CD4-positive, alpha-beta T cell treated with Interleukin-4 for 1 hour (primary cell): ENCODE measurements around the gene ERVK3-1.
"Not testable (repeated sequence)": the region's sequence is repeated elsewhere in the genome, so short reads cannot be mapped to it uniquely, and the experiment has no call there.

Experiments used
- DNase-seq, 2 donors: peaks; one replicate each; pipeline ENCODE4 v3.0.0-alpha.2; 2020 to 2022

The ERVK3-1 gene

DNA sequence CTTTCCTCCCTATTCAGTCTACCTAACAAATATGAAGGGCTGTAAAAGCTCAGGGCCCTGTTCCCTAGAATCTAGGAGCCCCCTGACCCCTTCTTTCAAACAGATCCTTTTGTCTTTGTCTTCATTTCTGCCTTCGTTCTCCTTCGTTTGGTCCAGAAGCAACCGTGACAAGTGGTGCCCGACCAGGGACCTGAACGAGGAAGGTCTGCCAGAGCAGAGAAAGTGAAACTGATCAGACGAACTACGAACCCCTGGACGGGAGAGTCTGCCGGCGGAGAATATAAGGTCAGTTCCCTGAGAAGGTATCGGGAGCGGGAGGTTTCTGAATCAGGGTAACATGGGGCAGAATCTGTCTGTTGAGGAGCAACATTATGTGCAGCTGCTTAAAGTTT, 751 bp downstream of the ERVK3-1 start:
- DNase-seq = peak in 1 of 2 donors; percentile 31

DNA sequence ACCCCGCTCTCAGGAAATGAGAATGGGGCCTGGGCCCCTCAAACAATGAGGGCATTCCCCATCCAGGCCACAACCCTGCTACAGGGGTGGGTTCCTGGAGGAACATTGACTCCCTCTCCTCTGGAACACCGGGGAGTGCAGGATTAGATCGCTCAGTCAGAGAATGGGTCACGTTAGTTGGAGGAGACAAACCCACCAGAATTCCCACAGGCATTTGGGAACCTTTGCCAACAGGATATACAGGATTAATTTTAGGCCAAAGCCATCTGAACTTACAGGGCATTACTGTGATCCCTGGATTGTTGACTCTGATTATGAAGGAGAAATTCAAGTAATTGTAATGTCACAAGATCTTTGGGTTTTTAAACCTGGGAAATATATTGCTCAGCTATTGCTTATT, 2.6 kb downstream of the ERVK3-1 start:
- no peak for DNase-seq

DNA sequence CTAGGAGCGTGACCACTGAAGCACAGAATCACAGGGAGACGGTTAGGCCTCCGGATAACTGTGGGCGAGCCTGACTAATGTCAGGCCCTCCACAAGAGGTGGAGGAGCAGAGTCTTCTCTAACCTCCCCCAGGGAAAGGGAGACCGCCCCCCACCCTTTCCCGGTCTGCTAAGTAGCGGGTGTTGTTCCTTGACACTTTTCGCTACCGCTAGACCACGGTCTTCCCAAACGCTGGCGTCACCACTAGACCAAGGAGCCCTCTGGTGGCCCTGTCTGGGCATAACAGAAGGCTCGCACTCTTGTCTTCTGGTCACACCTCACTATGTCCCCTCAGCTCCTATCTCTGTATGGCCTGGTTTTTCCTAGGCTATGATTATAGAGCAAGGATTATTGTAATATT, 5.5 kb downstream of the ERVK3-1 start:
- DNase-seq = not testable (repeated sequence)

DNA sequence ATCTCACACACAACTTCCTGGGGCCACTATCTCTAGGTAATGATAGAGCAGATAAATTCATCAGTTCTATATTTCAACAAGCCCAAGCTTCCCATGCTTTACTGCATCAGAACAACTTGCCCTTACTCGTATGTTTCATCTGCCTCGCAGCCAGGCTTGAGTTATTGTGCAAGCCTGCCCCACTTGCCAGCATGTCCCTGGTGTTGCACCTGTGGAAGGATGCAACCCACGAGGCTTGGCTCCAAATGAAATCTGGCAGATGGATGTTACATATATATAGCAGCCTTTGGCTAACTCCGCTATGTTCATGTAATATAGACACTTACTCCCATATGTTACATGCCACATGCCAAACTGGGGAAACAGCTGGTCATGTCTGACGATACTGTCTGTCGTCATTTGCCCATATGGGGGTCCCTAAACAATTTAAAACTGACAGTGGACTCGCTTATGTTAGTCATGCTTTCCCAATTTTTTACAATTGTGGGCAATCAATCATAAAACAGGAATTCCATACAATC, 6.2 kb downstream of the ERVK3-1 start:
- DNase-seq = no peak

- no peak for DNase-seq
Observed at GRCh38 chr19:58315580-58315979, 10.4 kb downstream of the ERVK3-1 start.

- no peak for DNase-seq
Observed at GRCh38 chr19:58317476-58318072, 12.4 kb downstream of the ERVK3-1 start.

GRCh38 chr19:58318297-58318696, 13.1 kb downstream of the ERVK3-1 start:
- no peak for DNase-seq

GRCh38 chr19:58319241-58319640, 14.1 kb downstream of the ERVK3-1 start:
- DNase-seq = no peak

- DNase-seq = no peak
Observed at GRCh38 chr19:58325311-58326022, 20.3 kb downstream of the ERVK3-1 start.

DNA sequence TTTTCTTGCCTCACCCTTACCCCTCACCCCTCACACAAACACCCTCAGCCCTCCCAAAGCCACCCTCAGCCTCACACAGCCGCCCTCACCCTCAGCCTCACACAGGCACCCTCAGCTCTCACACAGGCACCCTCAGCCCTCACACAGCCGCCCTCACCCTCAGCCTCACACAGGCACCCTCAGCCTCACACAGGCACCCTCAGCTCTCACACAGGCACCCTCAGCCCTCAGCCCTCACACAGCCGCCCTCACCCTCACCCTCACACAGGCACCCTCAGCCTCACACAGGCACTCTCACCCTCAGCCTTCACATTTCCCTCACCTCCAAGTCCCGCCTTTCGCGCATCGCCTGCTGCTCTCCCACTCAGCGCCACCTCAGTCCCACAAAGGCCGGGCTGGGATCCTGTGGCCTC, 21.3 kb downstream of the ERVK3-1 start:
- DNase-seq = no peak

- DNase-seq = peak; percentile 91
Observed at GRCh38 chr19:58326914-58327726, 21.9 kb downstream of the ERVK3-1 start, which contains the start of gene ZSCAN22. ZSCAN22 (plus strand) TSS chr19:58326994; CDS start chr19:58334803, 7,809 bp downstream.

- DNase-seq = peak in 1 of 2 donors; percentile 25
Observed at GRCh38 chr19:58328999-58329398, 23.8 kb downstream of the ERVK3-1 start.

DNA sequence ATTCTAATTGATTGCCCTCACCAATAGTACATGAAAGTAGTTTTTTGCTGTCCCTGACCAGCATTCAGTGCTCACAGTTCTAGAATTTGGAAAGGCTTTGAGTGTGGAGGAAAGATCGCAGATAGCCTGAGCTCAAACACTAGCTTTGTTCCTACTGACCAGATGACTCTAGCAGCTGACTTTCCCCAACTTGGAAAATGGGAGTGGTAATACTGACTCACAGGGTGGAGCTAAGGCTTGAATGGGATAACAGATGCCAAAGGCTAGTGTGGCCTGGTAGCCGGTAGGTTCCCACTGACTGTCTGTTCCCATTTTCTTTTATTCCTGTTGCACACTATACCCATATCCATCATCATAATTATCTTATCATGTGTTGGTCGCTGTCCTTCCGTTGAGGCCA, 25.3 kb downstream of the ERVK3-1 start:
- DNase-seq = no peak

GRCh38 chr19:58332697-58333096, 27.5 kb downstream of the ERVK3-1 start:
- DNase-seq = no peak

- DNase-seq = no peak
Observed at GRCh38 chr19:58334691-58335249, 29.6 kb downstream of the ERVK3-1 start.

- no peak for DNase-seq
Observed at GRCh38 chr19:58335630-58336029, 30.5 kb downstream of the ERVK3-1 start.

DNA sequence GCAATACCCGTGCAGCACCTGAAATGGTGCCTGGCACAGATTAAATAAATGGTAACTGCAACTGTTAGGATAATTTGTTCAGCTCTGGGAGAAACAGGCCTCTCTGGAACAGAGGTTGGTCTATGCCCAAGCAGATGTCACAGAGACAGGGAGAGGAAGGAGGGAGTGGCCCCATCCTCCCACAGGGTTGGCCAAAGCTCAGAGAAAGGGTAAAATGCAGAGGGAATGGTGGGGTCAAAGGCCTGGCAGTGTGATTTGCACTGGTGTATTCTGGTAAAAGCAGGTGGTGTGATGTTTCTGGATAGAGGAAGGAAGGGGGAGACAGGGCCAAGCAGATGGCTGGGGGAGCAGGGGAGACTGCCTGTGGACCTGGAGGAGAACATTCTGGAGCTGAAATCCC, 31.0 kb downstream of the ERVK3-1 start:
- no peak for DNase-seq

GRCh38 chr19:58336820-58337219, 31.6 kb downstream of the ERVK3-1 start:
- no peak for DNase-seq

DNA sequence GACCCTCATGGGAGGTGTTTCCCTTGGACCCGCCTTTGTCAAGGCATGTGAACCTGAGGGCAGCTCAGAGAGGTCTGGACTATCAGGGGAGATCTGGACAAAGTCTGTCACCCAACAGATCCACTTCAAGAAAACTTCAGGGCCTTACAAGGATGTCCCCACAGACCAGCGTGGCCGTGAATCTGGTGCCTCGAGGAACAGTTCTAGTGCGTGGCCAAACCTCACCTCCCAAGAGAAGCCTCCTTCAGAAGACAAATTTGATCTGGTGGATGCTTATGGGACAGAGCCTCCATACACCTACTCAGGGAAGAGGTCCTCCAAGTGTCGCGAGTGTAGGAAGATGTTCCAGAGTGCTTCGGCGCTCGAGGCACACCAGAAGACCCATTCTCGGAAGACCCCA, 33.2 kb downstream of the ERVK3-1 start:
- DNase-seq = no peak

- no peak for DNase-seq
Observed at GRCh38 chr19:58338825-58339558, 33.8 kb downstream of the ERVK3-1 start.

DNA sequence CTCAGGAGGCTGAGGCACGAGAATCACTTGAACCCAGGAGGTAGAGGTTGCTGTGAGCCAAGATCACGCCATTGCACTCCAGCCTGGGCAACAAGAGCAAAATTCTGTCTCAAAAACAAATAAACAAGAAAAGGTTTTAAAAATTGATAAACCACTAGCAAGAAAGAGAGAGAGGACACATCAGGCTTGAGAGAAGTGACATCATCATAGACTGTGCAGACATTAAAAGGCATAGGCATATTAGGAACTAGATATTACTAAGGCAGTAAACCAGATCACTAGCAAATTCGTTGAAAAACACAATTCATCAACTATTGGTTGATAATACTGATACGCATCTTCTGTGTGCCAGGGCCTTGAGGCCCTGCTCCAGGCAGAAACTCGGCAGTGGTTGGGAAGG, 40.4 kb downstream of the ERVK3-1 start:
- DNase-seq = no peak
